Measurements from ENCODE around the gene DHRS12.

GRCh38 chr13:51771418-51772104 lies 32.4 kb downstream of the DHRS12 start:
- no peak for TF ChIP-seq POLR2A (IDR thresholded peaks at IDR 0.05)
- TF ChIP-seq CTCF (IDR thresholded peaks at IDR 0.05 in 8 of 11, conservative IDR thresholded peaks at IDR 0.05 in 3 of 11): no peak
- TF ChIP-seq POLR2AphosphoS5 (IDR thresholded peaks at IDR 0.05): peak in 2 of 3 donors; percentile 5 to 13

Measured in spleen (tissue), 7 donors.